Activated T-cell treated with anti-CD3 and anti-CD28 coated beads, Interleukin-2, amount 50 U/mL, for 1 hour (primary cell): ENCODE data around the gene LRP1.

Experiments
- DNase-seq: peaks from one replicate; pipeline ENCODE4 v3.0.0-alpha.2; 2020

The LRP1 gene

GRCh38 chr12:57127726-57128518 is at the start of gene LRP1:
TSS of gene LRP1 (plus strand) at chr12:57128483. CDS start at chr12:57128965, 482 bp downstream.
- peak; percentile 82 for DNase-seq

- peak; percentile 85 for DNase-seq
Measured at GRCh38 chr12:57078519-57079404, 49.5 kb upstream of the LRP1 start, which contains the start of gene NEMP1. TSS of gene NEMP1 (minus strand) at chr12:57078791. CDS start at chr12:57078745, 46 bp downstream.

- no peak for DNase-seq
Measured at GRCh38 chr12:57079821-57080220, 48.5 kb upstream of the LRP1 start.

GRCh38 chr12:57080855-57081254 is 47.4 kb upstream of the LRP1 start:
- no peak for DNase-seq

- DNase-seq = no peak
Measured at GRCh38 chr12:57085999-57086492, 42.2 kb upstream of the LRP1 start.

GRCh38 chr12:57086493-57087009 is 41.7 kb upstream of the LRP1 start:
- peak; percentile 61 for DNase-seq

- DNase-seq = peak; percentile 94
Measured at GRCh38 chr12:57087010-57087690, 41.1 kb upstream of the LRP1 start.

- peak; percentile 78 for DNase-seq
Measured at GRCh38 chr12:57087691-57088353, 40.5 kb upstream of the LRP1 start.

GRCh38 chr12:57088354-57089270 is 39.7 kb upstream of the LRP1 start, which contains the start of gene NAB2:
TSS of gene NAB2 (plus strand) at chr12:57089114. CDS start at chr12:57089272, 158 bp downstream.
- DNase-seq = peak; percentile 92

GRCh38 chr12:57089271-57090245 is 38.7 kb upstream of the LRP1 start:
- DNase-seq = peak; percentile 60

GRCh38 chr12:57090490-57090889 is 37.8 kb upstream of the LRP1 start:
- no peak for DNase-seq

- peak; percentile 25 for DNase-seq
Measured at GRCh38 chr12:57090924-57091637, 37.2 kb upstream of the LRP1 start.

- no peak for DNase-seq
Measured at GRCh38 chr12:57091638-57092528, 36.4 kb upstream of the LRP1 start.

- DNase-seq = peak; percentile 23
Measured at GRCh38 chr12:57092529-57092862, 35.8 kb upstream of the LRP1 start.

- no peak for DNase-seq
Measured at GRCh38 chr12:57092876-57093414, 35.3 kb upstream of the LRP1 start.

GRCh38 chr12:57093415-57094207 is 34.7 kb upstream of the LRP1 start:
- peak; percentile 68 for DNase-seq
